Smooth muscle cell (in vitro differentiated cells): Measurements from ENCODE around the gene HDDC2. TPM values are rescaled to one million over a fixed set of nuclear protein-coding genes. Genes with fewer than 3 reads are reported as not detected.

Experiments
- DNase-seq: peaks from one replicate; lab custom pipeline; 2025; ENCODE audit not compliant: unreplicated experiment; lab: John Stamatoyannopoulos, UW
- H2AFZ ChIP-seq: fragments of 200-600 bp; sonication (generic); 2 replicates; pipeline ENCODE4 v1.6.0; 2016; ENCODE audit warnings: antibody characterized with exemption, low read depth, mild to moderate bottlenecking
- H3F3A ChIP-seq: fragments of 200-600 bp; sonication (generic); 2 replicates; pipeline ENCODE4 v1.6.0; 2017; ENCODE audit warnings: antibody characterized with exemption, low read depth
- H3K27ac ChIP-seq: fragments of 200-600 bp; sonication (generic); 2 replicates; pipeline ENCODE4 v1.5.1; 2016; ENCODE audit warnings: low read depth, mild to moderate bottlenecking
- H3K27me3 ChIP-seq: fragments of 200-600 bp; sonication (generic); 2 replicates; pipeline ENCODE4 v1.6.1; 2016; ENCODE audit warnings: low read depth, mild to moderate bottlenecking
- H3K36me3 ChIP-seq: fragments of 200-600 bp; sonication (generic); 2 replicates; pipeline ENCODE4 v1.5.1; 2016; ENCODE audit warnings: low read depth
- H3K4me1 ChIP-seq: fragments of 200-600 bp; sonication (generic); 2 replicates; pipeline ENCODE4 v1.5.1; 2016; ENCODE audit warnings: low read depth
- H3K4me2 ChIP-seq: fragments of 200-600 bp; sonication (generic); 2 replicates; pipeline ENCODE4 v1.6.0; 2016; ENCODE audit warnings: mild to moderate bottlenecking
- H3K4me3 ChIP-seq: fragments of 200-600 bp; sonication (generic); 2 replicates; pipeline ENCODE4 v1.5.1; 2016; ENCODE audit warnings: mild to moderate bottlenecking
- H3K79me2 ChIP-seq: fragments of 200-600 bp; sonication (generic); 2 replicates; pipeline ENCODE4 v1.6.0; 2016; ENCODE audit warnings: low read depth, mild to moderate bottlenecking
- H3K9ac ChIP-seq: fragments of 200-600 bp; sonication (generic); 2 replicates; pipeline ENCODE4 v1.6.0; 2016; ENCODE audit warnings: low read depth
- H3K9me3 ChIP-seq: fragments of 200-600 bp; sonication (generic); replicated peaks from 2 replicates; pipeline ENCODE4 v1.5.1; 2016; ENCODE audit warnings: low read depth
- H4K20me1 ChIP-seq: fragments of 200-600 bp; sonication (generic); 2 replicates; pipeline ENCODE4 v1.6.0; 2016; ENCODE audit warnings: low read depth
- CTCF ChIP-seq: fragments of 200-600 bp; sonication (generic); IDR thresholded peaks from 2 replicates; pipeline ENCODE4 v1.5.1; 2017; ENCODE audit warnings: borderline replicate concordance, mild to moderate bottlenecking, antibody characterized with exemption; ENCODE audit not compliant: insufficient read depth, poor library complexity, severe bottlenecking
- WGBS: methylation state at CpG from one replicate; pipeline ENCODE4 v1.1.7; 2016; ENCODE audit warnings: low lambda C conversion rate; 5-methylcytosine and 5-hydroxymethylcytosine counted together
- polyA plus RNA-seq: library from polyadenylated mRNA; unstranded; fragments of >200 nt; fragmentation: Nextera tagmentation; extraction: Ambion mirVana; gene quantifications from 2 replicates; pipeline ENCODE4 v1.2.1, GENCODE V29; 2016
- total RNA-seq: library from RNA; depleted of rRNA; stranded (reverse); fragments of >200 nt; gene quantifications from 2 replicates; pipeline ENCODE4 v1.2.3, GENCODE V29; 2014

HDDC2 gene
- total RNA-seq (80.9 and 104 TPM in 2 replicates), polyA plus RNA-seq (107 and 114 TPM in 2 replicates)

DNA sequence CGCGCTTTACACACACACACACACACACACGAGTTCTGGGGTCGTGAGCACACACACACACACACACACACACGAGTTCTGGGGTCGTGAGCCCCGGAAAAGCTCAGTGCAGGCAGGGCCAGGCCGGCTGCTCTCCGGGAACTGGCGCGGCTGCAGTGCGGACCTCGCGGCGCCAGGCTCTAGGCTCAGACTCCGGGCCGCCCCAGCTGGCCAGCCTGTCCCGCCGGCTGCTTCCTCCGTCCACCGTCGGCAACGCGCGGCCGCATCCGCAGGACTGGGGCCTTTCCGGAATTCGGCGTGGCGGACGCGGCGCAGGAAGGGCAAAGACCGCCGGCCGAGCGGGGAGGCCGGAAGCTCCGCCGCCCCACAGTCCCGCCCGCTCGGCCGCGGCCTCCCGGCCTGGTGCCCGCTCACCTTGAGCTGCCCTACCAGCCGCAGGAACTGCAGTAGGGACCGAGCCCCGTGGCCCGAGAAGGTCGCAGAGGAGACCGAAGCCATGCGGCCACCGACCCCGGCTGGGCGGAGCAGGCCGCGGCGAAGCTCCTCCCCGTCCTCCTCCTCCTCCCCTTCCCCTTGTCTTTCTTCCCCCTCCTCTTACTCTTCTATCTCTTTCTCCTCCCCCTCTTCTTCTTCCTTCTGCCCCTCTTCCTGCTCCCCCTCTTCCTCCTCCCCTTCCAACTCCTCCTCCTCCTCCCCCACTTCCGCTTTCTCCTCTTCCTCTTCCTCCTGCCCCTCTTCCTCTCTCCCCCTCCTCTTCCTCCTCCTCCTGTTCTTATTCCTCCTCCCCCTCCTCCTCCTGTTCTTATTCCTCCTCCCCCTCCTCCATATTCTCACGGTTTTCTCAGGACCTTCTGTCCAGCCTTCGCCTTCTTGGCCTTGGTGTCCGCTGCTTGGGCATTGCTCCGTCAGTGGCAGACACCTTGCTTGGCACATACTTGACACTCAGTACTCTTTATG is at the start of gene HDDC2:
HDDC2 (minus strand) TSS at position 533 of the 957 bp plus-strand sequence; CDS start at position 498, 35 bp downstream.
- peaks cover 8% of the 10 kb centered on the region for H3F3A ChIP-seq
- no peaks in the 10 kb centered on the region for H3K27me3 ChIP-seq
- H4K20me1 ChIP-seq, result no peaks in the 10 kb centered on the region
- TF ChIP-seq CTCF, result no peak
- peak within 1 kb of the TSS; percentile 94 for H2AFZ ChIP-seq
- H3K9ac ChIP-seq, result peak within 1 kb of the TSS; percentile 78
- H3K4me2 ChIP-seq, result peak within 1 kb of the TSS; percentile 83
- peak within 1 kb of the TSS; percentile 54 for H3K4me3 ChIP-seq
- H3K9me3 ChIP-seq, result no peaks in the 10 kb centered on the region
- peaks cover 13% of the 10 kb centered on the region for H3K4me1 ChIP-seq
- H3K27ac ChIP-seq, result peak within 1 kb of the TSS; percentile 72
- WGBS, result 7% methylated on average over 57 of the region's 67 CpGs
- DNase-seq, result peak; percentile 18
- peaks cover 26% of the 10 kb centered on the region for H3K79me2 ChIP-seq
- H3K36me3 ChIP-seq, result no peaks in the 10 kb centered on the region

DNA sequence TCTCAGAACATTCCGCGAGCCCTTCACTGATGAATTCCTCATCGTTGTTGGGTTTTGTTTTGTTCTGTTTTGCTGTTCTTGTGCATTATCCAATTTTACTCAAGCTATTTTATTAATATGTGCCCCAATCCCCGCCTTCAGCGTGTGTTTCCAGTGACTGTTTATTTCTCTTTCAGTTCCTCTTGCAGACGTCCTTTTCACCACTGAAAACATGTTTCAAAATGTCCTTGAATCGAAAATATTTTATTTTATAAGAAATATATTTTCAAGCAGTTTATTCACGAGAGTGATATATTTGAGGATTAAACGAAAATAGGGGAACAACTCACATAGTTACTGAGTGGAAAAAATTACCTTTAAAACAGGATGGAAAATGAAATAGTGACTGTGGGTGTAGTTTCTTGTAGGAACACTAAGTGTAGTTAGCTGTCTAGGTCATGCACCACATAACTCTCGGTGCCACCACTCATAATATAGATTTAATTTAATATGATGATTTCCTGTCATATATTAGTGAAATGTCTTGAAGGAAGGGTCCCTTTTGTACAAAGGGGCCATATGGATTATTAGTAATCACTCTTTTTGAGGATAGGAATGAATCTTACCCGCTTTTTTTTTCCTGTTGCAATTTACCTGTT is 45.3 kb upstream of the HDDC2 start:
- Histone ChIP-seq H3K9ac (no peak overlapping the region), H3F3A (no peaks in the 10 kb centered on the region), H3K79me2 (no peaks in the 10 kb centered on the region), H3K4me3 (no peak overlapping the region), H3K9me3 (no peaks in the 10 kb centered on the region), H3K36me3 (no peaks in the 10 kb centered on the region), H3K4me1 (no peaks in the 10 kb centered on the region), H4K20me1 (no peaks in the 10 kb centered on the region), H3K27me3 (no peaks in the 10 kb centered on the region), H3K27ac (no peak overlapping the region), H3K4me2 (no peak overlapping the region), H2AFZ (no peak overlapping the region)
- DNase-seq, result no peak
- TF ChIP-seq CTCF, result no peak
- WGBS, result 95% methylated on average over 11 of the region's 11 CpGs

DNA sequence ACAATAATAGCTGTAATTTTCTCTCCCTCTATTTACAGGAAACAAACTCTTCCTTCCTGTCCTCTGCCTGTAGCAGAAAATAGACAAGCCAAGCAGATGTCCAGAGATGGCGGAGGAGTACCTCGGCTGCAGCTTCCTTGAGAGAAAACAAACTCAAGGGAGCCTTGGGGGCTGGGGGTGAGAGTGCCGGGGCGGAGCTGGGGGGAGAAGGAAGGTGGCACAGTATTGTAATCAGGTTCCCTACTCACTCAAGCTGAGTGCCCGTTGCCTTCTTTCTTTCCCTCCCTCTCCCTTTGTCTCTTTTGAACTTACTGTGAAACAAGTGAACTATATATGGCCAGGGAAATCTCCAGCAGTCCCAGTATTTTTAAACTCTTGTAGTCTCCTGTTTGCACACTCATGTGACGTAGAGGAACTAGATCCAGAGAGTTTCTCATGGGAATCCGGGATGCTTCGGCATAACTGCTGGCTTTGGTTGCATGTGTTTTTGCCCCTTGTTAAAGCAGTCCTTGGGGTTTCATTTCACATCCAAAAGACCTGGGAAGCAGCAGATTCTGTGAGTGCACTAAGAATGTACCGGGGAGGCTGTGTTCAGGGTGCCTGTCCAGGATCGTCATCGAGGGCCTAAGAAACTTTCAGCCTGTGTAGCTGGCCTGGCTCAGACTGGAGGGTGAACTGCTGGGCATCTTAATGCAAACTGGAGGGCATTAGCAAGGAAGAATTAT is 44.6 kb upstream of the HDDC2 start:
- Histone ChIP-seq H3K9ac (no peak overlapping the region), H4K20me1 (no peaks in the 10 kb centered on the region), H3K4me1 (no peaks in the 10 kb centered on the region), H3K27ac (no peak overlapping the region), H3K4me3 (no peak overlapping the region), H3F3A (no peaks in the 10 kb centered on the region), H2AFZ (no peak overlapping the region), H3K79me2 (no peaks in the 10 kb centered on the region), H3K36me3 (no peaks in the 10 kb centered on the region), H3K27me3 (no peaks in the 10 kb centered on the region), H3K9me3 (no peaks in the 10 kb centered on the region), H3K4me2 (no peak overlapping the region)
- 85% methylated on average over 11 of the region's 11 CpGs for WGBS
- TF ChIP-seq CTCF, result no peak
- DNase-seq, result no peak
